Endodermal cell (in vitro differentiated cells): ENCODE data around the gene RBBP6. TPM values are rescaled to one million over a fixed set of nuclear protein-coding genes. Genes with fewer than 3 reads are reported as not detected.
A peak's percentile ranks its signal among the peaks of the same experiment; 100 is the strongest.

ENCODE experiments used
- DNase-seq: peaks from one replicate; pipeline ENCODE4 v3.0.0-alpha.2; 2017
- H3K27ac ChIP-seq: 2 replicates; pipeline ENCODE4 v1.5.1; 2013; ENCODE audit warnings: mild to moderate bottlenecking, low read depth, low read length, moderate library complexity
- H3K27me3 ChIP-seq: 2 replicates; pipeline ENCODE4 v1.6.1; 2013; ENCODE audit warnings: mild to moderate bottlenecking, low read length, moderate library complexity; ENCODE audit not compliant: insufficient read depth, control insufficient read depth, poor library complexity, severe bottlenecking
- H3K36me3 ChIP-seq: 2 replicates; pipeline ENCODE4 v1.7.0; 2013; ENCODE audit warnings: mild to moderate bottlenecking, low read length, moderate library complexity; ENCODE audit not compliant: control insufficient read depth, insufficient read depth
- H3K4me1 ChIP-seq: one replicate; pipeline ENCODE4 v1.7.0; 2013; ENCODE audit warnings: low read length; ENCODE audit not compliant: control insufficient read depth, insufficient read depth
- H3K4me3 ChIP-seq: 2 replicates; pipeline ENCODE4 v1.5.1; 2013; ENCODE audit warnings: mild to moderate bottlenecking, low read length, moderate library complexity
- H3K9ac ChIP-seq: 2 replicates; pipeline ENCODE4 v1.6.1; 2013; ENCODE audit warnings: mild to moderate bottlenecking, low read length, moderate library complexity; ENCODE audit not compliant: poor library complexity, severe bottlenecking; ENCODE audit errors: extremely low read depth
- H3K9me3 ChIP-seq: 2 replicates; pipeline ENCODE4 v1.6.1; 2013; ENCODE audit warnings: mild to moderate bottlenecking, low read length, moderate library complexity; ENCODE audit not compliant: control insufficient read depth
- H3K27ac Mint-ChIP-seq: 2 replicates; pipeline ENCODE4 v1.8.0; 2020; ENCODE audit warnings: mixed read lengths
- H3K27me3 Mint-ChIP-seq: 2 replicates; pipeline ENCODE4 v1.8.0; 2021; ENCODE audit warnings: mild to moderate bottlenecking, mixed read lengths; ENCODE audit not compliant: insufficient read depth
- H3K36me3 Mint-ChIP-seq: 2 replicates; pipeline ENCODE4 v1.8.0; 2020; ENCODE audit warnings: low read depth, mixed read lengths
- H3K4me1 Mint-ChIP-seq: 2 replicates; pipeline ENCODE4 v1.8.0; 2020; ENCODE audit warnings: mixed read lengths
- H3K4me3 Mint-ChIP-seq: 2 replicates; pipeline ENCODE4 v1.8.0; 2020; ENCODE audit warnings: mild to moderate bottlenecking, moderate library complexity, mixed read lengths
- H3K9me3 Mint-ChIP-seq: 2 replicates; pipeline ENCODE4 v1.8.0; 2020; ENCODE audit warnings: mild to moderate bottlenecking, mixed read lengths
- CTCF ChIP-seq: fragments of 200-600 bp; sonication (generic); conservative IDR thresholded peaks from 2 replicates; pipeline ENCODE4 v1.5.0; 2021; ENCODE audit warnings: antibody characterized with exemption, mild to moderate bottlenecking
- WGBS, 2 experiments: methylation state at CpG; one replicate each; pipeline versions ENCODE4 v1.1.5 to v1.1.7; 2013; ENCODE audit warnings: missing lambda C conversion rate in 2 of 2, mixed read lengths in 1 of 2; ENCODE audit not compliant: insufficient coverage in 1 of 2, insufficient read length in 1 of 2; 5-methylcytosine and 5-hydroxymethylcytosine counted together
- total RNA-seq, 2 donors: library from RNA; stranded (reverse); fragmentation: NEBNext Ultra II Directional in 1 of 2; extraction: Animal tissue kit (Norgen Biotek cat#: 25700) in 1 of 2; gene quantifications; 2 replicates in 1 of 2; 3 replicates in 1 of 2; pipeline ENCODE4 v1.2.1, GENCODE V29; 2021

The RBBP6 gene
- total RNA-seq, 2 donors from 2014 or later, result 70.3 to 76.6 TPM

DNA sequence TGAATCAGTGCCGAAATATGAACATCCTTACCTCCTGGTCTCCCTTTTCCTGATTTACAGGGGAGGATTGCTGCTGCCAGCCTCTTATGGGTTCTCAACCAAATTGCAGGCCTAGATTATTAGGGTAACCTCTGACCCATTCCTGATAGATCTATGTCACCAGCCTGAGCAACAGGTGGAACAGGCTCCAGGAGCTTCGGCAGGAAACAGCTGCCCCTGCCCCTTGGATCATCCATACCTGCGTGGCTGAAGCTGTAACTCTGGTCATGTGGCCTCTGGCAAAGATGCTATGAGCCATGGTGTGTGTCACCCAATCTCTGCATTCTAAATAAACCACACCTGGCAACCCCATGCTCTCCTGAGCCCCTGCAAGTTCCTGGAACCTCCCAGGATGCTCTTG lies 18.4 kb upstream of the RBBP6 start:
- Mint-ChIP-seq H3K4me1 (peaks cover 20% of the 10 kb centered on the region), H3K4me3 (no peak overlapping the region), H3K27ac (no peak overlapping the region), H3K9me3 (no peaks in the 10 kb centered on the region), H3K27me3 (peaks cover 8% of the 10 kb centered on the region), H3K36me3 (no peaks in the 10 kb centered on the region)
- no peak overlapping the region for H3K4me3 ChIP-seq
- no peaks in the 10 kb centered on the region for H3K36me3 ChIP-seq
- no peaks in the 10 kb centered on the region for H3K9me3 ChIP-seq
- no peak for TF ChIP-seq CTCF
- peaks cover 7% of the 10 kb centered on the region for H3K4me1 ChIP-seq
- no peaks in the 10 kb centered on the region for H3K27me3 ChIP-seq
- H3K27ac ChIP-seq, result no peak overlapping the region
- H3K9ac ChIP-seq, result no peak overlapping the region
- DNase-seq, result no peak
- 93 to 94% methylated on average over 3 of the region's 3 CpGs for WGBS, 2 experiments

DNA sequence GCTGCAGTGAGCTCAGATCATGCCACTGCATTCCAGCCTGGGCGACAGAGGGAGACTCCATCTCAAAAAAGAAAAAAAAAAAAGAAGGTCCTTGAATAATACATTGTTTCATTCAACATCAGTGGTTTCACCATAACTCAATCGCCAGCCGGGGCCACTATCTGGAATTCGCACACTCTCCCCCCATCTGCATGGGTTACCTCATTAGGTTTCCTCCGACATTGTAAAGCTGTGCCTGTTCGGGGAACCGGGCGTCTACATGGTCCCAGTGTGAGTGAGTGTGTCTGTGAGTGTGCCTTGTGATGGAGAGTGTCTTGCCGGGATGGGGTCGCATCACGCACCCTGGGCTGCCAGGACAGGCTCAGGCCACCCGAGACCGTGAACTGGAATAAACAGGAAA lies 16.6 kb upstream of the RBBP6 start:
- H3K9ac ChIP-seq, result no peak overlapping the region
- peaks cover 7% of the 10 kb centered on the region for H3K4me1 ChIP-seq
- H3K36me3 ChIP-seq, result no peaks in the 10 kb centered on the region
- Mint-ChIP-seq H3K4me1 (peaks cover 21% of the 10 kb centered on the region), H3K27me3 (peaks cover 6% of the 10 kb centered on the region), H3K27ac (no peak overlapping the region), H3K36me3 (no peaks in the 10 kb centered on the region), H3K9me3 (no peaks in the 10 kb centered on the region), H3K4me3 (no peak overlapping the region)
- TF ChIP-seq CTCF, result no peak
- H3K27ac ChIP-seq, result no peak overlapping the region
- H3K27me3 ChIP-seq, result no peaks in the 10 kb centered on the region
- no peaks in the 10 kb centered on the region for H3K9me3 ChIP-seq
- DNase-seq, result no peak
- WGBS, 2 experiments, result 94 to 96% methylated on average over 4 to 13 of the region's 13 CpGs
- H3K4me3 ChIP-seq, result no peak overlapping the region

DNA sequence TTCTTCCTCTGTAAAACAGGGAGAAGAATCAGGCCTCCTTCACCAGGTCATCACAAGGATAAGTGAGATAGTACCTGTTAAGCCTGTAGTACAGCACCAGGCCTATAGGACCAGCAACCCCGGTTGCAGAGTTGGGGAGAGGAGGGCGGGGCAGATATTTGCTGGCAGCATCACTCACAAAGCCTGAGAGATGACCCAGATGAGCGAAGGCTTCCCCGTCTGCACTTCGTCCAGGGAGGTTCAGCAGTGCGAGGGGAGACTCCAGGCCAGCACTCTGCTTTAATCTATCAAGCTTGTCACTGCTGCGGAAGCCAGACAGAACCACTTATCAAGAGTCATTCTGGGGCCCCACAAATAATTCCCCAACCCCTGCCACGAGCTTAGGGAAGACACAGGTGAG lies 15.8 kb upstream of the RBBP6 start:
- Histone ChIP-seq H3K36me3 (no peaks in the 10 kb centered on the region), H3K4me3 (peak overlapping the region; percentile 27), H3K27ac (no peak overlapping the region), H3K27me3 (no peaks in the 10 kb centered on the region), H3K9me3 (no peaks in the 10 kb centered on the region), H3K9ac (no peak overlapping the region), H3K4me1 (peaks cover 7% of the 10 kb centered on the region)
- DNase-seq, result peak; percentile 72
- Mint-ChIP-seq H3K9me3 (no peaks in the 10 kb centered on the region), H3K27me3 (peaks cover 6% of the 10 kb centered on the region), H3K4me3 (peak overlapping the region; percentile 27), H3K27ac (peak overlapping the region; percentile 90), H3K4me1 (peaks cover 21% of the 10 kb centered on the region), H3K36me3 (no peaks in the 10 kb centered on the region)
- 57 to 78% methylated on average over 8 of the region's 8 CpGs for WGBS, 2 experiments
- peak; percentile 61 for TF ChIP-seq CTCF
